HG03457 (cell line): ENCODE results near the gene MCHR1.
"Not testable (repeated sequence)": the region's sequence is repeated elsewhere in the genome, so short reads cannot be mapped to it uniquely, and the experiment has no call there.

ENCODE experiments used
- ATAC-seq: cut with Tn5 transposase; IDR thresholded peaks from one replicate; pipeline ENCODE4 v1.9.1; 2021; ENCODE audit warnings: moderate number of reproducible peaks; ENCODE audit not compliant: unreplicated experiment

Gene MCHR1

GRCh38 chr22:40655941-40656340, 23.3 kb upstream of the MCHR1 start:
- ATAC-seq, result not testable (repeated sequence)

GRCh38 chr22:40656651-40657050, 22.6 kb upstream of the MCHR1 start:
- not testable (repeated sequence) for ATAC-seq

GRCh38 chr22:40659166-40659565, 20.1 kb upstream of the MCHR1 start:
- ATAC-seq, result no peak

GRCh38 chr22:40660730-40661129, 18.6 kb upstream of the MCHR1 start:
- ATAC-seq, result no peak

GRCh38 chr22:40661671-40662070, 17.6 kb upstream of the MCHR1 start:
- ATAC-seq, result no peak

- no peak for ATAC-seq
These were observed 14.0 kb upstream of the MCHR1 start for GRCh38 chr22:40665312-40665711.

GRCh38 chr22:40666151-40666848, 13.0 kb upstream of the MCHR1 start:
- ATAC-seq, result no peak

GRCh38 chr22:40668611-40669411, 10.5 kb upstream of the MCHR1 start:
- no peak for ATAC-seq

- no peak for ATAC-seq
These were observed 9.2 kb upstream of the MCHR1 start for GRCh38 chr22:40670058-40670457.

- no peak for ATAC-seq
These were observed 7.9 kb upstream of the MCHR1 start for GRCh38 chr22:40671369-40671768.

GRCh38 chr22:40671796-40672360, 7.4 kb upstream of the MCHR1 start:
- no peak for ATAC-seq

GRCh38 chr22:40673017-40673416, 6.3 kb upstream of the MCHR1 start:
- no peak for ATAC-seq

- no peak for ATAC-seq
These were observed 5.0 kb upstream of the MCHR1 start for GRCh38 chr22:40674274-40674673.

- not testable (repeated sequence) for ATAC-seq
These were observed 3.1 kb upstream of the MCHR1 start for GRCh38 chr22:40676166-40676565.

- ATAC-seq, result no peak
These were observed 2.6 kb upstream of the MCHR1 start for GRCh38 chr22:40676644-40677043.

- ATAC-seq, result no peak
These were observed 613 bp upstream of the MCHR1 start for GRCh38 chr22:40678493-40679248.

- no peak for ATAC-seq
These were observed 907 bp downstream of the MCHR1 start for GRCh38 chr22:40679964-40680818.

- no peak for ATAC-seq
These were observed 1.5 kb downstream of the MCHR1 start for GRCh38 chr22:40680819-40681183.

- no peak for ATAC-seq
These were observed 2.2 kb downstream of the MCHR1 start for GRCh38 chr22:40681451-40681850.

GRCh38 chr22:40684728-40685127, 5.4 kb downstream of the MCHR1 start:
- no peak for ATAC-seq
